ENCODE data around the gene SOCS3.

SOCS3 gene

GRCh38 chr17:78307887-78308638, 51.8 kb downstream of the SOCS3 start:
- DNase-seq (ENCODE audit: low spot score), result no peak

- DNase-seq (ENCODE audit: low spot score), result no peak
Measured at GRCh38 chr17:78306913-78307312, 53.0 kb downstream of the SOCS3 start.
